ENCODE data around the gene STOML3. TPM values are rescaled to one million over a fixed set of nuclear protein-coding genes. Genes with fewer than 3 reads are reported as not detected.
A peak's percentile ranks its signal among the peaks of the same experiment; 100 is the strongest.

The STOML3 gene, protein sequence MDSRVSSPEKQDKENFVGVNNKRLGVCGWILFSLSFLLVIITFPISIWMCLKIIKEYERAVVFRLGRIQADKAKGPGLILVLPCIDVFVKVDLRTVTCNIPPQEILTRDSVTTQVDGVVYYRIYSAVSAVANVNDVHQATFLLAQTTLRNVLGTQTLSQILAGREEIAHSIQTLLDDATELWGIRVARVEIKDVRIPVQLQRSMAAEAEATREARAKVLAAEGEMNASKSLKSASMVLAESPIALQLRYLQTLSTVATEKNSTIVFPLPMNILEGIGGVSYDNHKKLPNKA
- total RNA-seq (not detected), polyA plus RNA-seq (not detected)
- long read RNA-seq, donor 1: 0 reads
- long read RNA-seq, donor 2: 0 reads

DNA sequence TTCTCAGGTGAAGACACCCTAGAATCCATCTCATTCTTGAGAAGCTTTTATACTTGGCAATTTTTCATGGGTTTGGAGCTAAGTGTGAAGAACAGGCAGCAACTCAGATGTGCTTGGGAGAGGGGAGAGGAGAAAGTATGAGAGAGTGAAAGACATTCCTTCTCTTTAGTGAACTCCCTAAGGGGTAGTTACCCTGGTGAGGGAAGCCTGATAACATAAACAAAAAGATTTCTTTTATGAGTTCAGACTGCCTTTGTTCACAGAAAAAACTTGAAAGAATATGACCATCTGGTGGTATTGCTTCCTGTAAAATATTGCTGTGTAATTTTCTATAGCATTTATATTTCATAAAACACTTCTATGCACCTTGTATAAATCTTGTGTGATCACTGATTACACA is at the start of gene STOML3:
STOML3 (minus strand) TSS at position 139 of the 400 bp plus-strand sequence; CDS start at position 29, 110 bp downstream.
- TF ChIP-seq, protein P1, sequence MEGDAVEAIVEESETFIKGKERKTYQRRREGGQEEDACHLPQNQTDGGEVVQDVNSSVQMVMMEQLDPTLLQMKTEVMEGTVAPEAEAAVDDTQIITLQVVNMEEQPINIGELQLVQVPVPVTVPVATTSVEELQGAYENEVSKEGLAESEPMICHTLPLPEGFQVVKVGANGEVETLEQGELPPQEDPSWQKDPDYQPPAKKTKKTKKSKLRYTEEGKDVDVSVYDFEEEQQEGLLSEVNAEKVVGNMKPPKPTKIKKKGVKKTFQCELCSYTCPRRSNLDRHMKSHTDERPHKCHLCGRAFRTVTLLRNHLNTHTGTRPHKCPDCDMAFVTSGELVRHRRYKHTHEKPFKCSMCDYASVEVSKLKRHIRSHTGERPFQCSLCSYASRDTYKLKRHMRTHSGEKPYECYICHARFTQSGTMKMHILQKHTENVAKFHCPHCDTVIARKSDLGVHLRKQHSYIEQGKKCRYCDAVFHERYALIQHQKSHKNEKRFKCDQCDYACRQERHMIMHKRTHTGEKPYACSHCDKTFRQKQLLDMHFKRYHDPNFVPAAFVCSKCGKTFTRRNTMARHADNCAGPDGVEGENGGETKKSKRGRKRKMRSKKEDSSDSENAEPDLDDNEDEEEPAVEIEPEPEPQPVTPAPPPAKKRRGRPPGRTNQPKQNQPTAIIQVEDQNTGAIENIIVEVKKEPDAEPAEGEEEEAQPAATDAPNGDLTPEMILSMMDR (IDR thresholded peaks at IDR 0.05): no peak
- Histone ChIP-seq H3K4me3 (no peak within 1 kb of the TSS), H3K36me3 (ENCODE audit: insufficient read depth in 1 of 2, low read depth in 1 of 2) (no peaks in the 10 kb centered on the region), H3K4me1 (no peaks in the 10 kb centered on the region), H3K27ac (no peak within 1 kb of the TSS), H3K9me3 (no peaks in the 10 kb centered on the region), H3K27me3 (ENCODE audit: insufficient read depth in 3 of 3, low read length in 2 of 3) (no peaks in the 10 kb centered on the region)
- ATAC-seq (no peak), DNase-seq (no peak)
- intact Hi-C loops (cut with DNase I): no loop called here

DNA sequence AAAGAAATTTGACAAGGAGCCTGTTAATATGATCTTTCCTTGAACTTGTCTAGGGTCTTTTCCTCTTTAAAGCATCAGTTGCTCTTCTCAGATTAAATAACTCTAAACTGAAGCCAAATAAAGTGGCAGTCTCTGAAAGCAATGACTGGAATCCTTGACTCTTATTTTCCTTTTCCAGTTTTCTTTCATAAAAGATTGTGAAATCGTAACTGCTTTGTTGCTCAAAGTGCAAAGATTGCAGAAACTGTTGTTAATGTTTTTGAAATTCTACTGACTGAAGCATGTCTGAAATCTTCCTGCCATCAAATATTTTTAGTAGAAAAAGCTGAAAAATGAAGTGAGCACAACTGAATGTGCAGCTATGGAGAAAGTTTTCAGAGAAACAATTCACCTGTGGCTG is 49.6 kb upstream of the STOML3 start:
- intact Hi-C loops (cut with DNase I): no loop called here
- peaks cover 20% of the 10 kb centered on the region for H3K4me1 ChIP-seq
- H3K27ac ChIP-seq: no peak overlapping the region
- H3K27me3 ChIP-seq (ENCODE audit: insufficient read depth in 3 of 3, low read length in 2 of 3): no peaks in the 10 kb centered on the region
- ATAC-seq: no peak
- no peak for DNase-seq
- peaks cover 0 to 31% of the 10 kb centered on the region in 2 donors for H3K36me3 ChIP-seq (ENCODE audit: insufficient read depth in 1 of 2, low read depth in 1 of 2)
- H3K4me3 ChIP-seq: no peak overlapping the region
- TF ChIP-seq, protein P1 (IDR thresholded peaks at IDR 0.05): no peak
- 44 to 71% (median 55%) methylated on average over 1 of the region's 1 CpG for WGBS, 3 donors
- H3K9me3 ChIP-seq: no peaks in the 10 kb centered on the region

- H3K4me3 ChIP-seq: peak overlapping the region; percentile 95
- no peaks in the 10 kb centered on the region for H3K9me3 ChIP-seq
- no peaks in the 10 kb centered on the region for H3K27me3 ChIP-seq (ENCODE audit: insufficient read depth in 3 of 3, low read length in 2 of 3)
- intact Hi-C loops (cut with DNase I): loop anchor here in 1 of 2 donors (10.0 kb wide), 1 partner anchor 226 kb away; no protein-coding TSS in a partner anchor
- TF ChIP-seq, protein P1 (IDR thresholded peaks at IDR 0.05): no peak
- H3K27ac ChIP-seq: peak overlapping the region; percentile 85
- peaks cover 31% of the 10 kb centered on the region for H3K4me1 ChIP-seq
- peaks cover 0 to 20% of the 10 kb centered on the region in 2 donors for H3K36me3 ChIP-seq (ENCODE audit: insufficient read depth in 1 of 2, low read depth in 1 of 2)
- 21 to 24% (median 23%) methylated on average over 7 of the region's 7 CpGs for WGBS, 3 donors
- no peak for DNase-seq
- ATAC-seq: no peak
Measured at GRCh38 chr13:39039041-39039440, 48.4 kb upstream of the STOML3 start.

- no peaks in the 10 kb centered on the region for H3K27me3 ChIP-seq (ENCODE audit: insufficient read depth in 3 of 3, low read length in 2 of 3)
- peaks cover 31% of the 10 kb centered on the region for H3K4me1 ChIP-seq
- 0 to 1% (median 1%) methylated on average over 15 of the region's 15 CpGs for WGBS, 3 donors
- H3K9me3 ChIP-seq: no peaks in the 10 kb centered on the region
- ATAC-seq (peak in 3 of 4 donors; percentile 6 to 22 (median 7)), DNase-seq (no peak)
- peaks cover 0 to 17% of the 10 kb centered on the region in 2 donors for H3K36me3 ChIP-seq (ENCODE audit: insufficient read depth in 1 of 2, low read depth in 1 of 2)
- peak overlapping the region; percentile 95 for H3K4me3 ChIP-seq
- intact Hi-C loops (cut with DNase I): loop anchor here in 1 of 2 donors (10.0 kb wide), 1 partner anchor 226 kb away; no protein-coding TSS in a partner anchor
- TF ChIP-seq, protein P1 (IDR thresholded peaks at IDR 0.05): no peak
- peak overlapping the region; percentile 85 for H3K27ac ChIP-seq
Measured at GRCh38 chr13:39038569-39039030, 48.0 kb upstream of the STOML3 start.

All from psoas muscle (tissue), 8 donors.